Naive thymus-derived CD8-positive, alpha-beta T cell (primary cell): ENCODE measurements around the gene PDILT. TPM values are rescaled to one million over a fixed set of nuclear protein-coding genes. Genes with fewer than 3 reads are reported as not detected.
"Not testable (repeated sequence)": the region's sequence is repeated elsewhere in the genome, so short reads cannot be mapped to it uniquely, and the experiment has no call there.

Source experiments
- ATAC-seq, 2 donors: fragments of 150-1000 bp; cut with Tn5 transposase in 1 of 2; sonication (Bioruptor Pico), chemical (Tn5 transposase) in 1 of 2; 1 replicate in 1 of 2; 2 replicates in 1 of 2; pipeline ENCODE4 v1.10.0; 2021; ENCODE audit warnings: mild to moderate bottlenecking in 2 of 2, moderate library complexity in 2 of 2
- POLR2A ChIA-PET: fragments of 350-600 bp; sonication (Branson Sonifier 250); formaldehyde crosslinking; loops from one replicate; lab custom pipeline; 2021; ENCODE audit warnings: antibody characterized with exemption; lab: Charles Lee
- DNase-seq, 10 donors: peaks; one replicate each; pipeline versions ENCODE4 v3.0.0 to v3.0.0-alpha.2; 2020 to 2022
- H3K27ac Mint-ChIP-seq, 10 donors: one replicate each; pipeline ENCODE4 v1.8.0; 2020 to 2022; ENCODE audit warnings: mild to moderate bottlenecking in 10 of 10, mixed read lengths in 10 of 10, moderate library complexity in 4 of 10, inconsistent platforms in 1 of 10
- H3K27me3 Mint-ChIP-seq, 5 donors: one replicate each; pipeline ENCODE4 v1.8.0; 2021 to 2022; ENCODE audit warnings: mixed read lengths in 5 of 5
- H3K36me3 Mint-ChIP-seq, 3 donors: one replicate each; pipeline ENCODE4 v1.8.0; 2020 to 2022; ENCODE audit warnings: mixed read lengths in 3 of 3, mild to moderate bottlenecking in 2 of 3, inconsistent platforms in 1 of 3
- H3K4me1 Mint-ChIP-seq, 4 donors: one replicate each; pipeline ENCODE4 v1.8.0; 2021 to 2022; ENCODE audit warnings: mixed read lengths in 4 of 4
- H3K4me3 Mint-ChIP-seq, 10 donors: one replicate each; pipeline ENCODE4 v1.8.0; 2020 to 2022; ENCODE audit warnings: mild to moderate bottlenecking in 10 of 10, mixed read lengths in 10 of 10, moderate library complexity in 6 of 10, inconsistent platforms in 1 of 10
- H3K9me3 Mint-ChIP-seq, 9 donors: one replicate each; pipeline ENCODE4 v1.8.0; 2020 to 2022; ENCODE audit warnings: mixed read lengths in 9 of 9, mild to moderate bottlenecking in 3 of 9, inconsistent platforms in 1 of 9, moderate library complexity in 1 of 9
- polyA plus RNA-seq, 3 donors: library from polyadenylated mRNA; unstranded; fragments of 300-500 nt; fragmentation: Illumina TruSeq; gene quantifications; one replicate each; pipeline ENCODE4 v1.2.3, GENCODE V29; 2021
- total RNA-seq, 8 experiments: library from RNA in 2 of 8; stranded (reverse) in 2 of 8; gene quantifications; one replicate each; pipeline ENCODE4 v1.2.3 and lab custom pipeline; 2021 to 2026

PDILT gene, protein sequence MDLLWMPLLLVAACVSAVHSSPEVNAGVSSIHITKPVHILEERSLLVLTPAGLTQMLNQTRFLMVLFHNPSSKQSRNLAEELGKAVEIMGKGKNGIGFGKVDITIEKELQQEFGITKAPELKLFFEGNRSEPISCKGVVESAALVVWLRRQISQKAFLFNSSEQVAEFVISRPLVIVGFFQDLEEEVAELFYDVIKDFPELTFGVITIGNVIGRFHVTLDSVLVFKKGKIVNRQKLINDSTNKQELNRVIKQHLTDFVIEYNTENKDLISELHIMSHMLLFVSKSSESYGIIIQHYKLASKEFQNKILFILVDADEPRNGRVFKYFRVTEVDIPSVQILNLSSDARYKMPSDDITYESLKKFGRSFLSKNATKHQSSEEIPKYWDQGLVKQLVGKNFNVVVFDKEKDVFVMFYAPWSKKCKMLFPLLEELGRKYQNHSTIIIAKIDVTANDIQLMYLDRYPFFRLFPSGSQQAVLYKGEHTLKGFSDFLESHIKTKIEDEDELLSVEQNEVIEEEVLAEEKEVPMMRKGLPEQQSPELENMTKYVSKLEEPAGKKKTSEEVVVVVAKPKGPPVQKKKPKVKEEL
- total RNA-seq (not detected), polyA plus RNA-seq (not detected), total RNA-seq (lab: John Stamatoyannopoulos, UW) (0 to 0.09 (median 0) reads per million in 6 experiments)

DNA sequence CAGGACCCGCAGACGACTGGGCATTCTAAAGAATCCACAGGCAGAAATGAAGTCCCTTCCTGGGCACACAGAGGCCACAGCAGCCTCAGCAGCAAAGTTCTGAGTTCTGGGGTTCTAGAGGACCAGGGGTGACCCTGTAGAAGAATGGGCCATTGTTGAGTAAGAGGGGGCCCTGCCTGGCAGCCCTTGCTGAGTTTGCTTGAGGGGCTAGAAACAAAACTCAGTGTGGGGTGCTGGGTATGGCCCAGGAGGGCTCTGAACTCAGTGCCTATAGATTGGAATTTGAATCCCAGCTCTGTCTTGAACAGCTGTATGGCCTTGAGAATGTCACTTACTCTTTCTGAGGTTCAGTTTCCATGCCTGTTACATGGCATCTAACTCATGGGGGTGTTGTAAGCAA, at the start of gene PDILT:
TSS of gene PDILT (minus strand) at position 101 of the 400 bp plus-strand sequence. CDS start 5,437 bp downstream, outside the sequence.
- Mint-ChIP-seq H3K27ac (no peak within 1 kb of the TSS), H3K9me3 (no peaks in the 10 kb centered on the region), H3K36me3 (no peaks in the 10 kb centered on the region), H3K4me3 (no peak within 1 kb of the TSS), H3K27me3 (peaks cover 0 to 24% (median 7%) of the 10 kb centered on the region in 5 donors), H3K4me1 (peaks cover 0 to 2% (median 0%) of the 10 kb centered on the region in 4 donors)
- no peak for ATAC-seq
- no peak for DNase-seq
- POLR2A ChIA-PET = no interaction called here

DNA sequence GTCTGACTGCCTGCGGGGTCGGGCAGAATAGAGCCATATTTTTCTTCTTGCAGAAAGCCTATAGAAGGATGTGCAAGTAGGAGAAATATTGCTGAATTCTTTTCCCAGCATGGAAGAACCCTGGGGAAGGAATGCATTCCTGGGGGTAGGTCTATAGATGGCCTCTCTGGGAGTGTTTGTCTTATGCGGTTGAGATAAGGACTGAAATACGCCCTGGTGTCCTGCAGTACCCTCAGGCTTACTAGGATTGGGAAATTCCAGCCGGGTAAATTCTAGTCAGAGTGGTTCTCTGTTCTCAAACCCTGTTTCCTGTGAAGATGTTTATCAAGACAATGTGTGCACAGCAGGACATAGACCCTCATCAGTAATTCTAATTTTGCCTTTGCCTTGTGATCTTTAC, 49.1 kb upstream of the PDILT start:
- H3K36me3 Mint-ChIP-seq, H3K4me1 Mint-ChIP-seq, ATAC-seq, H3K9me3 Mint-ChIP-seq, POLR2A ChIA-PET, H3K27me3 Mint-ChIP-seq, H3K27ac Mint-ChIP-seq, DNase-seq, H3K4me3 Mint-ChIP-seq: not testable (repeated sequence)

DNA sequence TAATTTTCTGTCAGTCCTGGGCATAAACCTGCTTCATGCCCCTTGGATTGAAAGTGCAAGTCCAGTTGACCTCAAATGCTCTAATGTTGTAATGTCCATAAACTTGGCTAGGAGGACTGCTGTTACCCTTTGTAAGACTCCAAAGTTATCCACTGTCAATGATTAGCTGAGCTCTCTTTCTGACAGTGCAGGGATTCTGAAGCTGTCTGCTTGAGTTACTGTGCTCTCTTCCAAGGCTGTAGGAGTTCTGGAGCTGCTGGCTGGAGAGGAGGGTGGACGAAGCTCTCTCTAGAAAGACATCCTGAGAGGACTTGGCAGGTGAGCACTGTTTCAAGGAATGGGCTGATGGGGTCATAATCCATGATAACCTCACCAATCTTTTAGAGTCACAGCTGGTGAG, 46.8 kb upstream of the PDILT start, which contains the start of gene ACSM2A:
TSS of gene ACSM2A (plus strand) at position 158 of the 400 bp plus-strand sequence. CDS start 8,594 bp downstream, outside the sequence.
- ATAC-seq, H3K27me3 Mint-ChIP-seq, DNase-seq, H3K27ac Mint-ChIP-seq, POLR2A ChIA-PET, H3K9me3 Mint-ChIP-seq, H3K36me3 Mint-ChIP-seq, H3K4me3 Mint-ChIP-seq, H3K4me1 Mint-ChIP-seq: not testable (repeated sequence)

DNA sequence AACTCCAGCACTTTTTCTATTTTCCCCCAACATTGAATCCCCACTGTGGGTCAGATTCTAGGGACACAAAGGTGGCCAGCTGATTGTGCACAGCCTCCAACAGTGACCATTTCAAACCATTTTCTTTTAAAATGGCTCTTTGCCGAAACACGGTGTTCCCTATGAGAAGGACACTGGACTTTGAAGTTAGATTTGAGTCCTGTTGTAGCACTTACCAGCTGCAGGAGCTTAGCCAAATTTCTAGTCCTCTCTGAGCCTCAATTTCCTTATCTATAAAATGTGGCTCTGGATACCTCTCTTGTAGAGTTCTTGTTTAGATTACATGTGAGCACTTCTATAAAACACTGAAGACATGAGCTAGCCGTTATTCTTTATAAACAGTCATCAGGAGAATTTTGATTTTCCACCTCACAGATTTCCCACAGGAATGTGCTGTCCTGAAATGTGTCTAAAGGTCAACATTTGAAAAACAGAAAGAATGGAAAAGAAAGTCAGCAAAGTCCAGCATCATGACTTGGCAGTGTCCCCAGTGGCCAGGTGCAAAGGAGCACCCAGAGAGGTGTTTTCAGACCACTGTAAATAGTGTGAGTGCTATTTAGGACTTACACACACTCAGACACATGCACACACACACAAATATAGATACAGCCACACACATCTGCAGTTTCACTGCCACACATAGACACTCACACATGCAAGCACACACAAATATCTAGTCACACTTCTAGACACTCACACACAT, 42.3 kb upstream of the PDILT start:
- POLR2A ChIA-PET, H3K4me3 Mint-ChIP-seq, H3K36me3 Mint-ChIP-seq, H3K9me3 Mint-ChIP-seq, DNase-seq, H3K27ac Mint-ChIP-seq, ATAC-seq, H3K4me1 Mint-ChIP-seq, H3K27me3 Mint-ChIP-seq: not testable (repeated sequence)

DNA sequence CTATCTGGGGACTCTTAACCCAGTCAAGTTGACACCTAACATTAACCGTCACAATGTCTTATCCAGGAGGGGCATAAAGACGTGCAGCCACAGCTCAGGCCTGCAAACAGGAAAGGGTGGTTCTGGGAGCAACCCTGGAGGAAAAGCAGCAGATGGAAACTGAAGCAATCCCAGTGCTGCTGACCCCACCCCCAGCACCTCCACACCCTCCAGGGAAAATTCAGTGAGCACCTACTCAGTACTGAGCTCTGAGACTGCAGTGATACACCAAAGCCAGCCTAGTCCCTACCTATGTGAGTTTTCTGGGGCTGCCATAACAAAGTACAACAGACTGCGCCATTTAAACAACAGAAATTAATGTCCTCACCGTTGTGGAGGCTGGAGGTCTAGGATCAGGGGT, 37.3 kb upstream of the PDILT start:
- ATAC-seq, POLR2A ChIA-PET, H3K36me3 Mint-ChIP-seq, H3K4me3 Mint-ChIP-seq, H3K27me3 Mint-ChIP-seq, DNase-seq, H3K9me3 Mint-ChIP-seq, H3K4me1 Mint-ChIP-seq, H3K27ac Mint-ChIP-seq: not testable (repeated sequence)

DNA sequence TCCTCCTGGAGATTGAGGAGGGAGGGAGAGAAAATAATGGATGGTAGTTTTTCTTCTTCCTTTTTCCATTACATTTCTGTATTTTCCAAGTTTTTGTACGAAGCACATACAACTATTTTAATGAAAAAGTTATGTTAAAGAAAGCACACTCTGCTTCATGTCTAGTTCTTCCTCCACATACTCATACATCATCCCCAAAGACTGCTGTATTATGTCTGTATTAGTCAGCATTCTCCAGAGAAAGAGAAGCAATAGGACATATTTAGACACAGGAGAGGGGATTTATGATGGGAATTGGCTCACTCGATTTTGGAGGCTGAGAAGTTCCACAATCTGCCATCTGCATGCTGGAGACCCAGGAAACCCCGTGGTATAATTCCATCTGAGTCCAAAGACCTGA, 36.7 kb upstream of the PDILT start:
- H3K36me3 Mint-ChIP-seq = no peaks in the 10 kb centered on the region

DNA sequence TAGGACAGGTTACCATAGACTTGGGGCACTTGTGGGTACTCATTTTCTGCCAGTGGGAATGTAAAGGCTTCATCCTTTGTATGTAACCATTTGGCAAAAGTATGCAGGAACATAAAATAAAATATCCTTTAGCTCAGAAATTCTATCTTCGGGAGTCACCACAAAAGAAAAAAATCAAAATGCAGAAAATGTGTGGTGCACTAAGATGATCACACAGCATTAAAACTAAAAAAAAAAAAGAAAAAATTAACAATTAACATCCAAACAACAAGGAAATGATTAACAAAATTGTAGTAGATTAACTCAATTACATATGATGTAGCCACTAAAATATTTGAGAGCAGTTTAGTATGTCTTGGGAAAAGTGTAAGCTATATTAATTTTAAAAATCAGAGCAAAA, 36.2 kb upstream of the PDILT start:
- H3K27ac Mint-ChIP-seq, H3K4me1 Mint-ChIP-seq, H3K36me3 Mint-ChIP-seq, POLR2A ChIA-PET, H3K9me3 Mint-ChIP-seq, H3K4me3 Mint-ChIP-seq, DNase-seq, H3K27me3 Mint-ChIP-seq, ATAC-seq: not testable (repeated sequence)

More for the DNA sequence above, 36.7 kb upstream of the PDILT start:
- ATAC-seq = no peak
- Mint-ChIP-seq H3K9me3 (no peaks in the 10 kb centered on the region), H3K27ac (no peak overlapping the region), H3K4me1 (no peaks in the 10 kb centered on the region), H3K4me3 (no peak overlapping the region), H3K27me3 (peaks cover 0 to 7% (median 0%) of the 10 kb centered on the region in 5 donors)
- no peak for DNase-seq
- POLR2A ChIA-PET = no interaction called here

DNA sequence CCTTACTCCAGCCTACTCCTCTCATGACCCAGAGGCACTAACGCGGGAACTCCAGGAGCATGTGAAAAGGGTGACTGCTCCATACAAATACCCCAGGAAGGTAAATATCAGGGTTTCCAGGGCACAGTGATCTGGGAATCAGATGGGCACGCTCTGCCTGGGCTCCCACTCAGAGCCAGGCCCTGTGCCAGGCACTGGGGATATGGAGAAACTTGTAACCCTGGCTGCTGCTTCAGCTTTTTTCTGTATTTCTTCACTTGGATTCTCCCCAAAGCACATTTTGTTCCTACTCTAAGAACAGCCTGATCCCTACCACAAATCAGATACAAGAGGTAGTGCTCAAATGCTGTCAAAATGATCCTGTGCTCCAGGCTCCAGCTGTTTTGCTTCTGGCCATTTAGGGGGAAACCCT, 35.3 kb upstream of the PDILT start:
- H3K4me3 Mint-ChIP-seq, H3K27me3 Mint-ChIP-seq, H3K9me3 Mint-ChIP-seq, H3K36me3 Mint-ChIP-seq, H3K27ac Mint-ChIP-seq, DNase-seq, POLR2A ChIA-PET, ATAC-seq, H3K4me1 Mint-ChIP-seq: not testable (repeated sequence)

DNA sequence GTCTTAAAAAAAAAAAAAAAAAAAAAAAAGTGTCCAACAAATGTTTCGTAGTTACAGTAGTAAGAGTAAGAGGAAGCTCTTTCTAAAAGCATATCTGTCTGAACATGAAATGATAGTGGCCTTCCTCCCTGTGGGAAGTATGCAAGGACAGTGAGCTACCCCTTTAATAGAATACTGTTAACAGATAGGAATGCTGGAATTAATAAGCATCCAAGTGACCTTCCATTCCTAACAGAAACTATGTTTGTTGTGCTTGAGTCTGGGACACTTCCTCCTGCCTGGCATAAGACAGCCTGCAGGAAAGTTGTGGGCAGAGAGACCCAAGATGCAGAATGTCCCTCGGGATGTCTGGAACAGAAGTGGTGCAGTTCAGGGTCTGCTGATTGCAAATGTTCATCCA, 34.4 kb upstream of the PDILT start:
- H3K4me3 Mint-ChIP-seq, H3K27ac Mint-ChIP-seq, DNase-seq, H3K27me3 Mint-ChIP-seq, H3K4me1 Mint-ChIP-seq, H3K9me3 Mint-ChIP-seq, POLR2A ChIA-PET, H3K36me3 Mint-ChIP-seq, ATAC-seq: not testable (repeated sequence)

DNA sequence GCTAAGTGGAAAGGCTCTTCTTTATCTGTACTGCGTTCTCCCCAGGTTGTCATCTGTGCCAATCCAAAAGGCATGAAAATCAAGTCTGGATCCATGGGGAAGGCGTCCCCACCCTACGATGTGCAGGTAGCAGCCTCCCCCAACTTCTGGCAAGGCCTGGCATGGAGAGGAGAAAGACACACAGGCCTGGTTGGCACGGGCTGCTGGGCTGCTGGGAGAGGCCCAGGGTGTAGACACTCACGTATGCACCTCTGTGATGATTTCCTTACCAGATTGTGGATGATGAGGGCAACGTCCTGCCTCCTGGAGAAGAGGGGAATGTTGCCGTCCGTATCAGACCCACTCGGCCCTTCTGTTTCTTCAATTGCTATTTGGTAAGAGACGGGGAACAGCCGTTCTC, 26.4 kb upstream of the PDILT start:
- POLR2A ChIA-PET = no interaction called here
- no peaks in the 10 kb centered on the region for H3K9me3 Mint-ChIP-seq
- no peaks in the 10 kb centered on the region for H3K4me1 Mint-ChIP-seq
- DNase-seq (no peak), ATAC-seq (no peak)
- H3K27me3 Mint-ChIP-seq = peaks cover 0 to 12% (median 6%) of the 10 kb centered on the region in 5 donors
- no peaks in the 10 kb centered on the region for H3K36me3 Mint-ChIP-seq
- no peak overlapping the region for H3K27ac Mint-ChIP-seq
- H3K4me3 Mint-ChIP-seq = no peak overlapping the region

DNA sequence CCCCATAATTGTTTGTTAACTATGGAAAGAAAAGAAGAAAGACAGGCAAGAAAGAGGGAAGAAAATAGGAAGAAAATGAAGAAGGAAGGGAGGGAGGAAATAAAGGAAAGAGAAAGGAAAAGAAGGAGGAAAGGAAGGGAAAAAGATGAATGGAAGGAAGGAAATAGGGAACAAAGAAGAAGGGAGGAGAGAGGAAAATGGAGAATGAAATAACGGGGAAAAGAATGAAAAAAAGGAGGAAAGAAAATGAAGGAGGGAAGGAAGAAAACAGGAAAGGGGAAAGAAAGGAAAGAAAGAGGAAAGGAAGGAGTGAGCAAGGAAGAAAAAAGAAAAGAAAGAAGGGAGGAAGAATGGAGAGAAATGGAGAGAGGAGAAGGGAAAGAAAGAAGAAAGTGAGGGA, 25.9 kb upstream of the PDILT start:
- POLR2A ChIA-PET, ATAC-seq, H3K4me1 Mint-ChIP-seq, H3K36me3 Mint-ChIP-seq, DNase-seq, H3K27ac Mint-ChIP-seq, H3K4me3 Mint-ChIP-seq, H3K9me3 Mint-ChIP-seq: not testable (repeated sequence)
- peaks cover 0 to 12% (median 6%) of the 10 kb centered on the region in 5 donors for H3K27me3 Mint-ChIP-seq

DNA sequence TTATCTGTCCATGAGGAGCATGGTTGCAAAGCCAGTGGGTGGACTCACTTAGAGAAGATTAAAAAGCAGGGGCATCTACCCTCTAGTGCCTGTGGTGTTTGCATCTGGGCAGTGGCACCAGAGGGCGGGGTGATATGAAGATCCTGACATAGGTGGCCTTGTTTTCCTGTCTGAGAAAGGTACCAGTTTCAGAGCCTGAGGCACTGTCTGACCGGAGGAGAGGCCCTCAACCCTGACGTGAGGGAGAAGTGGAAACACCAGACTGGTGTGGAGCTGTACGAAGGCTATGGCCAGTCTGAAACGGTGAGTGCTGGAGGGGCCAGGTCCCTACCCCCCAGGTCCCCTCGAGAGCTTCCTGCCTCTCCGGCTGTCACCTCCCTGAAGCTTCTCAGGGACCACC, 25.0 kb upstream of the PDILT start:
- POLR2A ChIA-PET, H3K36me3 Mint-ChIP-seq, H3K9me3 Mint-ChIP-seq, H3K4me1 Mint-ChIP-seq, DNase-seq, ATAC-seq, H3K4me3 Mint-ChIP-seq, H3K27ac Mint-ChIP-seq: not testable (repeated sequence)
- peaks cover 2 to 12% (median 6%) of the 10 kb centered on the region in 5 donors for H3K27me3 Mint-ChIP-seq

DNA sequence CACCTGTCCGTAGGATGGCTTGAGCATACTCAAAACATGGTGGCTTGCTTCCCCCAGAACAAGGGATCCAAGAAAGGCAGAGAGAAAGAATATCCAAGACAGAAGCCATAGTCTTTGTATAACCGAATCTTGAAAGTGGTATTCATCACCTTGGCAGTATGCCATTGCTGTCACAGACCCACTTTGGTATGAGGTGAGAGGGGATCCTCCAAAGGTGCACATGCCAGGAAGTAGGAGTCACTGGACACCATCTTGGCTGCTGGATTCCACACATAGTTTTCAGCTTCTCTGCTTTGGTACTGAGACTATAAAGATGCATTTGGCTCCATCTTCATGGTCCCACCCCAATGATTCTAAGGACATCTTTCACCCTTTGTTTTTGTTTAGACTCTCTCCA, 22.9 kb upstream of the PDILT start:
- H3K4me1 Mint-ChIP-seq, H3K4me3 Mint-ChIP-seq, H3K9me3 Mint-ChIP-seq, DNase-seq, H3K36me3 Mint-ChIP-seq, ATAC-seq, POLR2A ChIA-PET, H3K27ac Mint-ChIP-seq: not testable (repeated sequence)
- H3K27me3 Mint-ChIP-seq = peaks cover 2 to 18% (median 6%) of the 10 kb centered on the region in 5 donors
